ENCODE results near the gene SNX4.
A peak's percentile ranks its signal among the peaks of the same experiment; 100 is the strongest.
"Not testable (repeated sequence)": the region's sequence is repeated elsewhere in the genome, so short reads cannot be mapped to it uniquely, and the experiment has no call there.

Gene SNX4

DNA sequence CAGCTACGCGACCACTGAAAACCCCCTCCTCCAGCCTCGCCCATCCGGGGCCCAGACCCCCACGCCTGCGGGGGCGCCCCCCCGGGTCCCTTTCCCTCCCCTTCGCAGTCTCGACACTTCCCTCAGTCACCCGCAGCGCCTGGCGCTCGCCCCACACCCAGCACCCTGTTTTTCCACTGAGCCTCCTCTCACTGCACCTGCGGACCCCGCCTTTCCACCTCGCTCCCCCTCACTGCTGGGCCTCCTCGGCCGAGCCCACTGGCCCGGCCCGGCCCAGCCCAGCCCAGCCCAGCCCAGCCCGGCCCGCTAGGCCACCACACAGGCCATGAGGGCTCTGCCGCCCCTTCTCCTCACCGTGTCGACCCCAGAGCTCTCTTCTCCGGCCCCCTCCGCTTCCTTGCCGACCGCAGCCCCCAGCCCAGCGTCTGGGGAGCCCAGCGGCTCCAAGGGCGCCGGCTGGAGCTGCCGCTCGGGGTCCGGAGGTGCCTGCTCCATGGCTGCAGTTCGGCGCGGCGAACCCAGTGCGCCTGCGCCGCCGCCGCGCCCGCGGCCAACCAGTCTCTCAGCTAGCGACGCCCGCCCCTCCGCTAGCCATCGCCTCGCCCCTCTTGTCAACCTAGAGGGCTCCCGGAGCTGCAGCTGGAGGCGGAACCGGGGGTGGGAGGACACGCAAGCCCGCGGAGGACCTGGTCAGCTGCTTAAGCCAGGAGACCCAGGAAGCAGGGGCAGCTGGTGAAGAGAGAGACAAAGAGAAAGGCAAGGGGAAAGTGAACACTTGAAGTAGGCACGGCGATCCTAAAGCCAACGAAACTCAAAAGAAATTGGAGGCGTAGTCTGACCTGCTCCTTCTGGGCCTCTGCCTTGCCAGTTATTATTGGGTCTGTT lies at the start of gene SNX4:
SNX4 (minus strand) TSS at position 525 of the 885 bp plus-strand sequence; CDS start at position 495, 30 bp downstream.
- peak; percentile 97 to 98 (median 97) for DNase-seq

DNA sequence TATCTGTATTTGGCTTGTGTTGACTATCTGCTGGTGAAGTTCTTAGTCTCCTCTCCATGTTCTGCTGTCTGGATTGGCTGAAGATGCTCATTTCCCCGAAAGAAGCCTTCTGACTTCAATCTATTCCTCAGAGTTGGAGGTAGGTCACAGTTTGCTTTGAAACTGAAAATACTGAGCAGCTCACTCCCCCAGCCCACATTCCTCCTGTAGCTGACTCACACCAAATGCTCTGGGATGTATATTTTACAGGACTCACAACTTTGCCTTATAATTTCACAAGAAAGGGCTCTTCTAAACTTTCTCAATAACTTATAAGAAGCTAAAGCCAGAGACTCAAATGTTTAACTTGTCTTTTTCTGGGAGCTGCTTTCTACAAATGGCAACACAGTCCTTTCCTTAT lies 36.3 kb upstream of the SNX4 start:
- peak in 1 of 3 donors; percentile 3 for DNase-seq

- no peak for DNase-seq
Measured at GRCh38 chr3:125552401-125552800, 32.4 kb upstream of the SNX4 start.

DNA sequence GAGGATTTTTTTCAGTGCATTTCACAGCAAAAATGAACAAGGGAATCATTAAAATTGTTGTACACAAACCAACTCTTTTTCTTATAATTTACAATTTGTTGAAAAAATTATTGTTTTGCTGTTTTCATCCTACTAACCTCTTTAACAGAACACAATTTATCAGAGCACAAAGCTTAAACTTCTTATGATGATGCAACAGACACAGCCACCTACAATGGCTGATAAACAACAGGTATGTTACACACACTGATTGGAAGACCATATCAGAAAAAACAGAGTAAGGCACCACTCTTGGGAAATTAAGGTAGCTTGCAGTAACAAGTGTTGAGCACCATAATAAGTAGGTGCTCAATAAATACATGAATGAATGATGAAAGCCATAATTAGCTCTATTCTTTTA lies 8.9 kb upstream of the SNX4 start:
- no peak for DNase-seq

DNA sequence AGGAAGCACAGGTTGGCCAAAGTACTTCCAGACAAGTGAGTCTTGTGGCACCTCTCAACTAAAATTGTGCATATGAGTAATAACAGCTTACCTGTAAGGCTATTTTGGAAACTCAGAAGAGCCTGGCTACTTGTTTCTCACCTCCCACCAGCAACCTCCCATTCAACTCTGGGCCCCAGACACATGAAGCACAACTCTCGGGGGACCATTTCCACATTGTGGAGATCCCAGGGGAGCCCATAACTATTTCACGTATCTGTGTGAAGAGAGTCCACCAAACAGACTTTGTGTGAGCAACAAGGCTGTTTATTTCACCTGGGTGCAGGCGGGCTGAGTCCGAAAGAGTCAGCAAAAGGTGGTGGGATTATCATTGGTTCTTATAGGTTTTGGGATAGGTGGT lies 5.2 kb upstream of the SNX4 start:
- no peak for DNase-seq

DNA sequence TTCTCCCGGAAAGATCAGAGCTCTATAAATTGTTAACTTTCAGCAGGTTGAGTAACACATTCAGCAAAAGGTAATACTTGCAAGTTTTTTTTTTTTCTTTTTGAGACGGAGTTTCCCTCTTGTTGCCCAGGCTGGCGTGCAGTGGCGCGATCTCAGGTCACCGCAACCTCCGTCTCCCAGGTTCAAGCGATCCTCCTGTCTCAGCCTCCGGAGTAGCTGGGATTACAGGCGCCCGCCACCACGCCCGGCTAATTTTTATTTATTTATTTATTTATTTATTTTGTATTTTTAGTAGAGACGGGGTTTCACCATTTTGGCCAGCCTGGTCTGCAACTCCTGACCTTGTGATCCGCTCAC lies 539 bp upstream of the SNX4 start:
- DNase-seq, result not testable (repeated sequence)

- no peak for DNase-seq
Measured at GRCh38 chr3:125515421-125515820, 4.6 kb downstream of the SNX4 start.

DNA sequence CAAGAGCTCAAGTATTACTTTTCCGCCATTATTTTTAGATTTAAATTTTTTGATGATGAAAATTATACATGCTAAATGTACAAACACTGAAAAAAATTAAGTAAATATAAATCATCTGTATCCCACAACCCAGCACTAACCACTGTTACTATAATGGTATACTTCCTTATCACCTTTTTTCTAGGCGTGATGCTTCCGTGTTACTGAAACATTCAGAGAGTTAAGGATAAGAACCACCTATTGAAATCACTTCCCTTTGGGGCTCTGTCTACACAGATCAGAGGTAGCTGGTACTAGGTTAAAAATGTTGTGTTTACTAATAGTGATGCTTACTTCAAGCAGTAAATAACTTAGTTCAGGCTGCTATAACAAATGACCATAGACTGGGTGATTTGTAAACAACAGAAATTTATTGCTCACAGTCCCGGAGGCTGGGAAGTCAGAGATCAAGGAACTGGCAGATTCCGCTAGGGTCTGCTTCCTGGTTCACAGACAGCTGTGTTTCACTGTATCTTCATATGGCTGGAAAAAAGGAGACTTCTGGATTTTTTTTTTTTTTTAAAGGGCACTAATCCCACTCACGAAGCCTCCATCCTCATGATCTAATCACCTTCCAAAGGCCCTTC lies 6.4 kb downstream of the SNX4 start:
- no peak for DNase-seq

DNA sequence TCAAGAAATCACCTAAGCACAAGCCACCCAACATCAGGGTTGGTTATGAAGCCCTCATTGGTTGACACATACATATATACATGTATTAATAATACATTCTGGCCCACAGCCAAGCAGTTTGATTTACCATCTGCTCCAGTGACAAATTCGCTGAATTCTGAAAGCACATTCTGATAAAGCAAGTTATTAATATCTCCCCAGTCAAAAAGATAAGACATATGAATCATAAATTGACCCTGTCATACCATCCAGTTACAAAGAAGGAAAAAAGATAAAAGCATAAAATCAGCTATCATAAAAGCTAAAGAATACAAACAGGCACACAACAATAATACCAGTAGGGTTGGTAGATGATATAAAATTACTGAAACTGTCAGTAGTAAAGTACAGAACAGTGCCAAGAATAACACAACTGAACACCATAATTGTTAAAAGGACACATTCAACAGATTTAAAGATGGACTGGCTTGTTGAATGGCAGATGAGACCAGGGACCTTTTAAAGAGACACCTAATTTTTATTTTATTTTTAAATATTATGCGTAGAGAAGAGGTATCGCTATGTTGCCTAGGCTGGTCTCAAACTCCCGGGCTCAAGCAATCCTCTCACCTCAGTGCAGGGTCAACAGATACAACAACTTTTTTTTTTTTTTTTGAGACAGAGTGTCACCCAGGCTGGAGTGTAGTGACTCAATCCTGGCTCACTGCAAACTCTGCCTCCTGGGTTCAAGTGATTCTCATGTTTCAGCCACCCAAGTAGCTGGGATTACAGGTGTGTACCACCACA lies 7.7 kb downstream of the SNX4 start:
- peak in 2 of 3 donors; percentile 21 to 29 for DNase-seq

GRCh38 chr3:125511420-125512118 lies 8.4 kb downstream of the SNX4 start:
- DNase-seq, result peak in 1 of 3 donors; percentile 15

DNA sequence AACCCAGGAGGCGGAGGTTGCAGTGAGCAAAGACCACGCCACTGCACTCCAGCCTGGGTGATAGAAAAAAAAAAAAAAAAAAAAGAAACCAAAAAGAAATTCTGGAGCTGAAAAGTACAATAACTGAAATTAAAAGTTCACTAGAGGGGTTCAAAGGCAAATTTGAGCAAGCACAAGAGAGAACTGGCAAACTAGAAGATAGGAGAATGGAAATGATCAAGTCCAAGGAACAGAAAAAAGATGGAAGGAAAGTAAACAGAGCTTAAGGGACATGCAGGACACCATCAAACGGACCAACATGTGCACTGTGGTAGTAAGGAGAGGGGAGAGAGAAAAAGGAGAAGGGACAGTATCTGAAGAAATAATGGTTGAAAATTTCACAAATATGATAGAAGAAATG lies 12.9 kb downstream of the SNX4 start:
- DNase-seq, result no peak

GRCh38 chr3:125498630-125499029 lies 21.4 kb downstream of the SNX4 start:
- DNase-seq, result no peak

GRCh38 chr3:125496701-125497100 lies 23.3 kb downstream of the SNX4 start:
- DNase-seq, result no peak

- no peak for DNase-seq
Measured at GRCh38 chr3:125482406-125482805, 37.6 kb downstream of the SNX4 start.

- DNase-seq, result no peak
Measured at GRCh38 chr3:125481786-125482185, 38.2 kb downstream of the SNX4 start.

GRCh38 chr3:125481375-125481759 lies 38.6 kb downstream of the SNX4 start:
- DNase-seq, result not testable (repeated sequence)

DNA sequence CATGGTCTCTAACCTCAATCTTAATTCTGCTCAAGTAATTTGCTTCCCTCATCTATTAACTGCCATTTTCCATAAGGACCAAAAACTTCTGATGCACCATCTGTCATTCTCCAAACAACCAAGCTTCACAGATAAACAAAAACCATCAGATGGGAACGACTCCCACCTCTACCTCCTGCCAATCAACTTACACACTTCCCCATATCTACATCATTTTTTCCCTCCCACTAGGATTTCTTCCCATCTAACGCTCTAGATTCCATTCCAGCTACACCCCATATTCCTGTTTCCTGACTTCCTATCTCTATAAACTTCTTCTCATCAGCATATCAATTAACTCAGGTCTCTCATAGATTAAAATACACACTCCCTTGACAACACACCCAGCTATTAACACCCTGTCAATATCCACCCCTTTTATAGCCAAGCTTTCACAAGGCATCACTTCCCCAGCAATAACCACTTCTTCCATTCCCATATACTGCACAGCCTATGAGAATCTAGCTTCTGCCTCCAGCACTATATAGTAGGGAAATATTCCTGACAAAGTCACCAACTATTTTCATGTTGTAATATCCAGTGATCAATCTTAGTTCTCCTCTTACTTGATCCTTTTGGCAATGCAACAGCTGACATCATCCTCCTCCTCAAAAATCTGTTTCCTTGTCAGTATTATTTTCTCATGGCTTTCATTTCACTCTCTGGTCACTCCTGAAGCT lies 39.2 kb downstream of the SNX4 start:
- peak; percentile 58 to 87 (median 71) for DNase-seq

DNA sequence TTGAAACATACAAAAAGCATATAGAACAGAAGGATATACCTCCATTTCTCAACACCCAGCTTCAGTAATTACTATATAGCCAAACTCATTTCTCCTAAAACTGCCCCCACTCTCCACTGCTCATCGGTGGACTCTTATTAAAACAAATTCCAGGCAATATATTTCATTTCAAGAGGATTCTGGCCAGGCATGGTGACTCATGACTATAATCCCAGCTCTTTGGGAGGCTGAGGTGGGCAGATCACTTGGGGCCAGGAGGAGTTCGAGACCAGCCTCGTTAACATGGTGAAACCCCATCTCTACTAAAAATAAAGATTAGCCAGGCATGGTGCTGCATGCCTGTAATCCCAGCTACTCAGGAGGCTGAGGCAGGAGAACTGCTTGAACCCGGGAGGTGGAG lies 40.9 kb downstream of the SNX4 start:
- no peak for DNase-seq

GRCh38 chr3:125478326-125478725 lies 41.7 kb downstream of the SNX4 start:
- DNase-seq, result no peak

DNA sequence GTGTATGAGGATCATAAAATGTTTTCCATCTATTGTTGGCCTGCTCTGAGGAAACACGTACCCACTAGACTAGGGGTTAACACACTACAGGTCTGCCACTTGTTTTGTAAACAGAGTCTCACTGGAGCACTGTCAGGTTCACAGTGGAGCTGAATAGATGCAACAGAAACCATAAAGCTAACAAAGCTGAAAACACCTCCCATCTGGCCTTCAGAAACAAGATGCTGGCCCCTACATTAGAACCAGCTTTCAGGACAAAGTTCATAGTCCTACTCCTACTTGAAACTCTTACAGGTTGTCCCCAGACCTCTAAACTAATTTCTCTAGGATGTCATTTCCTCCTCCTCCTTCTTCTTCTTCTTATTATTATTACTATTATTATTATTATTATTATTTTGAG lies 42.3 kb downstream of the SNX4 start:
- no peak for DNase-seq

DNA sequence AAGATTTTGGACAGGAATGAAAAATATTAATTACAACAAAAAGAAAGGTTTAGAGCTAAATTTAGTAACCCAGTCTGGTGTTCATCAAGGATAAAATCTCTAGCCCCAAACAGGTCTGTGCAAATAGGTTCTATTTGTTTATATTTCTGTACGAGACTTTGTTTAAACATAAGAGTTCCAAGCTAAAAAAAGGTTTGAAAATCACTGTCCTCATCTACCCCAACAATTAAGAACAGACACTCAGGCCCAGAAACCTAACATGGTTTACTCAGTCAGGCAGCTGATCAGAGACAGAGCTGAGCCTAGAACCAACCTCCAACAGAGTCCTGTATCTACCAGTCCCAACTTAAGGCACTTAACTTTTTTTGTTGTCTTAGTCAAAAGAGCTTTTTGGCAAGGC lies 49.3 kb downstream of the SNX4 start:
- DNase-seq, result no peak

- no peak for DNase-seq
Measured at GRCh38 chr3:125462722-125463299, 57.2 kb downstream of the SNX4 start.

All from suppressor macrophage treated with lipopolysaccharide for 1 hour (primary cell).